Sigmoid colon (tissue), 7 donors: ENCODE data around the gene USB1. TPM values are rescaled to one million over a fixed set of nuclear protein-coding genes. Genes with fewer than 3 reads are reported as not detected.

Experiments
- DNase-seq: peaks from one replicate; pipeline ENCODE4 v3.0.0-alpha.2; 2019
- H3K27ac ChIP-seq, 4 donors: fragments of 200-600 bp; sonication (generic); one replicate each; pipeline ENCODE4 v1.5.1; 2016 to 2019; ENCODE audit warnings: mild to moderate bottlenecking in 1 of 4
- H3K27me3 ChIP-seq, 3 donors: fragments of 200-600 bp; sonication (generic); one replicate each; pipeline ENCODE4 v1.5.1; 2019; ENCODE audit warnings: mild to moderate bottlenecking in 1 of 3
- H3K36me3 ChIP-seq, 4 donors: fragments of 200-600 bp; sonication (generic); one replicate each; pipeline ENCODE4 v1.5.1; 2016 to 2019
- H3K4me1 ChIP-seq, 4 donors: fragments of 200-600 bp; sonication (generic); one replicate each; pipeline ENCODE4 v1.5.1; 2017 to 2019
- H3K4me3 ChIP-seq, 4 donors: fragments of 200-600 bp; sonication (generic); one replicate each; pipeline ENCODE4 v1.5.1; 2017 to 2019; ENCODE audit warnings: mild to moderate bottlenecking in 2 of 4, moderate library complexity in 1 of 4
- H3K9me3 ChIP-seq, 4 donors: fragments of 200-600 bp in 3 of 4; sonication (generic) in 3 of 4; one replicate each; pipeline versions ENCODE4 v1.5.1 to v1.6.1; 2013 to 2019
- CTCF ChIP-seq, 4 experiments: fragments of 450-650 bp in 3 of 4; fragments of 200-600 bp in 1 of 4; IDR thresholded peaks; one replicate each; pipeline ENCODE4 v1.5.1; 2016 to 2019; ENCODE audit warnings: antibody characterized with exemption in 4 of 4, mild to moderate bottlenecking in 3 of 4, moderate library complexity in 2 of 4
- EP300 ChIP-seq, 4 donors: sonication (generic); formaldehyde crosslinking; IDR thresholded peaks; one replicate each; pipeline ENCODE4 v1.6.1; 2017; ENCODE audit warnings: antibody characterized with exemption in 4 of 4
- POLR2A ChIP-seq, 2 donors: fragments of 450-650 bp; IDR thresholded peaks; one replicate each; pipeline ENCODE4 v1.6.1; 2016; ENCODE audit warnings: antibody characterized with exemption in 2 of 2, mild to moderate bottlenecking in 2 of 2, moderate library complexity in 2 of 2
- POLR2AphosphoS5 ChIP-seq, 4 donors: sonication (generic); formaldehyde crosslinking; IDR thresholded peaks; one replicate each; pipeline ENCODE4 v1.6.1; 2017; ENCODE audit warnings: antibody characterized with exemption in 4 of 4
- WGBS, 2 donors: extraction: QIAGEN DNeasy Blood & Tissue Kit; methylation state at CpG; one replicate each; pipeline ENCODE4 v1.1.7; 2013; 5-methylcytosine and 5-hydroxymethylcytosine counted together
- intact Hi-C: fragments of 100-400 bp; cut with DNase I; formaldehyde crosslinking; loops from one replicate; pipeline ENCODE4 v1.15.1; 2023
- polyA plus RNA-seq, 3 donors: library from polyadenylated mRNA; stranded (reverse); fragments of 200-250 nt; gene quantifications; one replicate each; pipeline ENCODE4 v1.2.3, GENCODE V29; 2013
- total RNA-seq, 4 donors: library from RNA; depleted of rRNA; stranded (reverse); fragments of >200 nt; gene quantifications; one replicate each; pipeline ENCODE4 v1.1.0, GENCODE V29; 2016
- donor health status: healthy with polysubstance abuse.
- donor health status: Bipolar disorder and iron deficiency.
- donor health status: healthy.

The USB1 gene
- total and polyA plus RNA-seq, 7 donors = 19.9 to 44.9 (median 36.6) TPM

DNA sequence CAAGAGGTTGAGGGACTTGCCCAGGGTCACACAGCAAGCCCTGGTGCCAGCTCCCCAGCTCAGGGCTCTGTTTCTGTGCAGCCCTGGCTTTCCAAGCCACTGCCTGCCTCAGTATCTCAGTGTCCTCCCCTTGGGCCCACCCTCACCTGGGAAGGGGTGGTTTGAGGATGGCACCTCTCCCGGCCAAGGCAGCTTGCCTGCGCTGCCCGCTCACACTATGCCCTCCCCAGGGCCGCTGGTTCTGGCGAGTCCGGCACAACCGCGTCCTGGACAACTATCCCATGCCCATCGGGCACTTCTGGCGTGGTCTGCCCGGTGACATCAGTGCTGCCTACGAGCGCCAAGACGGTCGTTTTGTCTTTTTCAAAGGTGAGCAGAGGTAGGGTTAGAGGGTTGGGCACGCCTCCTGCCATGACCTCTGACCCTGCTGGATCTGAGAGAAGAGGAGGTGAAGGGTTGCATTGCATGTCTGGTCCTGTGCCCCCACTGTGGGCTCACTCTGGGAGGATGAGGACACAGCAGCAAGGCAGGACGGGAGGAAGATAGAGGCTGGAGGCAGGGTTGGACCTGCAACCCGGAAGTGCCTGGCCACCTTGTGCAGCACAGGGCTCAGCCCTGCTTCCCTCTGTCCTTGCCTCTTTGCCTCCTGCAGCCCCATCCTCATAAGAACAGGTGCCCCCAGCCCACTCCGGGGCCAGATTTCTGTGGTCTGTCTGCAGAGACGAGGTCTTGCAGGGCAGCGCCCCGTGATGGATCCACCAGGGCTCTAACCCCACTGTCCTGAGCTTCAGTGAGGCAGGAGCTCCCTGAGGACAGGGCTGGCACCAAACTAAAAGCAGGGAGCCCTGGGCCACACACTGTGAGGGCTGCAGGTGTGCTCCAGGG is 41.0 kb downstream of the USB1 start:
- H3K36me3 ChIP-seq = peaks cover 0 to 73% (median 8%) of the 10 kb centered on the region in 4 donors
- TF ChIP-seq POLR2AphosphoS5 (IDR thresholded peaks at IDR 0.05) (no peak), CTCF (IDR thresholded peaks at IDR 0.05) (no peak), EP300 (IDR thresholded peaks at IDR 0.05) (no peak), POLR2A (IDR thresholded peaks at IDR 0.05) (no peak)

GRCh38 chr16:58042886-58043515 is 41.8 kb downstream of the USB1 start:
- WGBS, 2 donors = 95 to 96% methylated on average over 16 of the region's 16 CpGs
- DNase-seq = no peak
- H3K4me1 ChIP-seq = no peaks in the 10 kb centered on the region
- intact Hi-C loops = no loop called here
- H3K27me3 ChIP-seq = no peaks in the 10 kb centered on the region
- no peak overlapping the region for H3K4me3 ChIP-seq
- TF ChIP-seq POLR2AphosphoS5 (IDR thresholded peaks at IDR 0.05) = no peak
- H3K9me3 ChIP-seq = no peaks in the 10 kb centered on the region
- no peak overlapping the region for H3K27ac ChIP-seq
- H3K36me3 ChIP-seq = peaks cover 0 to 69% (median 8%) of the 10 kb centered on the region in 4 donors

More for the DNA sequence above, 41.0 kb downstream of the USB1 start:
- intact Hi-C loops = no loop called here
- WGBS, 2 donors = 91 to 94% methylated on average over 22 of the region's 22 CpGs
- Histone ChIP-seq H3K9me3 (no peaks in the 10 kb centered on the region), H3K27ac (no peak overlapping the region), H3K4me1 (no peaks in the 10 kb centered on the region), H3K27me3 (no peaks in the 10 kb centered on the region), H3K4me3 (no peak overlapping the region)
- no peak for DNase-seq

DNA sequence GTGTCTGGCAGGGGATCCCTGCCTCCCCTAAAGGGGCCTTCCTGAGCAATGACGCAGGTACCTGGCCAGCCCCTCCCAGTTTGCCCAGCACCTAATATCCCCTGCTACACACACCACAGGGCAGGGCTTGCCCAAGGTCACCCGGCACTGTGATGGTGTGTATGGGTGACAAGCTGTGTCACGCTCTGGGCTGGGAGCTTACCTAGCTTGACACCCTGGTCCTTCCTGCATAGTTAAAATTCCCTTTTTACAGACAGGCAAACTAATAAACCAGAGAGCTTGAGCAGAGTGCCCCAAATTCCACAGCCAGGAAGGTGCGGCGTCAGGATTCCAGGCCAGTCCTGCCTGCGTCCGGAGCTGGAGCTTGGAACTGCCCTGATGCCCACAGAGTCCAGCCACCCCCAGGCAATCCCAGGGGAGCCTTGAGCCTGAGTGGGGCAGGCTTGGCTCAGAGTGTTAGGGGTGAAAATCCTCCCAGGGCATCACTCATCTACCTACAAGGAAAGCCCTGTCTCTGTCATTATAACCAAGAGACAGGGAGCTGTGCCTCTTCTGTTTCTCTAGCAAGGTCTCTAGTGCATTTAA is 42.5 kb downstream of the USB1 start:
- TF ChIP-seq EP300 (IDR thresholded peaks at IDR 0.05) (no peak), POLR2AphosphoS5 (IDR thresholded peaks at IDR 0.05) (no peak), CTCF (IDR thresholded peaks at IDR 0.05) (no peak), POLR2A (IDR thresholded peaks at IDR 0.05) (no peak)
- H3K36me3 ChIP-seq = peaks cover 0 to 62% (median 8%) of the 10 kb centered on the region in 4 donors
- H3K4me3 ChIP-seq = no peak overlapping the region
- no peaks in the 10 kb centered on the region for H3K27me3 ChIP-seq
- no peak overlapping the region for H3K27ac ChIP-seq
- H3K9me3 ChIP-seq = no peaks in the 10 kb centered on the region
- intact Hi-C loops = no loop called here
- H3K4me1 ChIP-seq = no peaks in the 10 kb centered on the region
- 92 to 93% methylated on average over 7 of the region's 7 CpGs for WGBS, 2 donors
- no peak for DNase-seq

DNA sequence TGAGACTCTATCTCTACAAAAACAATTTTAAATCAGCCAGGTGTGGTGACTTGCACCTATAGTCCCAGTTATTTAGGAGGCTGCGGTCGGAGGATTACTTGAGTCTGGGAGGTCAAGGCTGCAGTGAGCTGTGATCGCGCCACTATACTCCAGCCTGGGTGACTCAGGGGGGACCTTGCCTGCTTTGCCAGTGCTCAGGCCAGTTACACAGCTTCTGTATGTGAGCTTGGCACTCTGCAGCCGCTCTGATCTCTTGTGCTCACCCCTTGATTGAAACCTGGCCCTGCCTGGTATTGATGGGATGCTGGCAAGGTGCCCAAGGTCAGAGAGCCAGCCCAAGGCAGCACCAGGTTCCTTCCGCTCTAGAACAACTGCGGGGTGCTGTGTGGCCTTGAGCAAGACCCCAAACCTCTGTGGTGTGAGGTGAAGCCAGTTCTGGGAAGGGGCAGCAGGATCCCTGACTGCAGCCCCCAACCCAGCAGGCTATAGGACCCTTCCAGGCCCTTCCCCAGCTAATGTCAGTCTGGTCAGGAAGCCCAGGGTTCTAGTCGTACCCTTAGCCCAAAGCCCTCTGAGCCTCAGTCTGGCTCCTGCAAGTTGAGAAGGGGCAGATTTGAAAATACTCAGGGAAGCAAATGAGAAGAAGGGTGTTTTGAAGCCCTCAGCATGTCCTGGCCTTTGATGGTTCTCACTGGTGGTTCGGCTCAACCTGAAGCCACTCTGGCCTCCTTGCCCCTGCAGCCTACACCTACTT is 43.2 kb downstream of the USB1 start:
- Histone ChIP-seq H3K4me3 (no peak overlapping the region), H3K27ac (no peak overlapping the region), H3K9me3 (no peaks in the 10 kb centered on the region), H3K4me1 (no peaks in the 10 kb centered on the region), H3K27me3 (no peaks in the 10 kb centered on the region), H3K36me3 (peaks cover 0 to 54% (median 8%) of the 10 kb centered on the region in 4 donors)
- intact Hi-C loops = no loop called here
- DNase-seq = no peak
- TF ChIP-seq CTCF (IDR thresholded peaks at IDR 0.05) = no peak
- TF ChIP-seq POLR2A (IDR thresholded peaks at IDR 0.05) = no peak
- WGBS, 2 donors = 84 to 94% methylated on average over 9 of the region's 9 CpGs
